GM23338 (cell line): ENCODE measurements around the gene DROSHA. TPM values are rescaled to one million over a fixed set of nuclear protein-coding genes. Genes with fewer than 3 reads are reported as not detected.

ENCODE experiments used
- ATAC-seq: fragments of 200-7000 bp; cut with Tn5 transposase; 3 replicates; pipeline ENCODE4 v1.9.1; 2020
- DNase-seq: peaks from one replicate; pipeline ENCODE4 v3.0.0-alpha.2; 2015; ENCODE audit warnings: low spot score
- H2AFZ ChIP-seq: fragments of 200-600 bp; sonication (generic); 2 replicates; pipeline ENCODE4 v1.8.0; 2016; ENCODE audit warnings: antibody characterized with exemption, mild to moderate bottlenecking, moderate library complexity
- H3F3A ChIP-seq: fragments of 200-600 bp; sonication (generic); replicated peaks from 2 replicates; pipeline ENCODE4 v1.8.0; 2017; ENCODE audit warnings: antibody characterized with exemption, mixed run types, low read depth
- H3K27ac ChIP-seq: fragments of 200-600 bp; sonication (generic); 2 replicates; pipeline ENCODE4 v1.6.1; 2016; ENCODE audit warnings: low read depth
- H3K27me3 ChIP-seq: fragments of 200-600 bp; sonication (generic); 2 replicates; pipeline ENCODE4 v1.8.0; 2016; ENCODE audit warnings: mild to moderate bottlenecking, mixed run types, moderate library complexity; ENCODE audit not compliant: insufficient read depth
- H3K36me3 ChIP-seq: fragments of 200-600 bp; sonication (generic); 2 replicates; pipeline ENCODE4 v1.8.0; 2016; ENCODE audit warnings: mild to moderate bottlenecking; ENCODE audit not compliant: insufficient read depth
- H3K4me1 ChIP-seq: fragments of 200-600 bp; sonication (generic); 2 replicates; pipeline ENCODE4 v1.8.0; 2016; ENCODE audit warnings: mild to moderate bottlenecking, moderate library complexity; ENCODE audit not compliant: insufficient read depth
- H3K4me2 ChIP-seq: fragments of 200-600 bp; sonication (generic); 2 replicates; pipeline ENCODE4 v1.7.1; 2017; ENCODE audit warnings: mixed run types
- H3K4me3 ChIP-seq: fragments of 200-600 bp; sonication (generic); 2 replicates; pipeline ENCODE4 v1.6.1; 2016; ENCODE audit warnings: mixed run types
- H3K79me2 ChIP-seq: fragments of 200-600 bp; sonication (generic); replicated peaks from 2 replicates; pipeline ENCODE4 v1.8.0; 2017; ENCODE audit warnings: mild to moderate bottlenecking; ENCODE audit not compliant: insufficient read depth
- H3K9me2 ChIP-seq: fragments of 200-600 bp; sonication (generic); 2 replicates; pipeline ENCODE4 v1.8.0; 2017; ENCODE audit not compliant: insufficient read depth
- H4K20me1 ChIP-seq: fragments of 200-600 bp; sonication (generic); replicated peaks from 2 replicates; pipeline ENCODE4 v1.8.0; 2017; ENCODE audit warnings: mild to moderate bottlenecking; ENCODE audit not compliant: insufficient read depth
- H3K27ac Mint-ChIP-seq: 2 replicates; pipeline ENCODE4 v1.8.0; 2020; ENCODE audit warnings: inconsistent platforms, mild to moderate bottlenecking, moderate library complexity, mixed read lengths
- H3K27me3 Mint-ChIP-seq: 3 replicates; pipeline ENCODE4 v1.8.0; 2022; ENCODE audit warnings: low read depth, mild to moderate bottlenecking, moderate library complexity, mixed read lengths, inconsistent platforms; ENCODE audit not compliant: insufficient read depth, poor library complexity
- H3K36me3 Mint-ChIP-seq: 3 replicates; pipeline ENCODE4 v1.8.0; 2021; ENCODE audit warnings: low read depth, mild to moderate bottlenecking, inconsistent platforms, moderate library complexity, mixed read lengths
- H3K4me1 Mint-ChIP-seq: 3 replicates; pipeline ENCODE4 v1.8.0; 2020; ENCODE audit warnings: mild to moderate bottlenecking, inconsistent platforms, mixed read lengths
- H3K4me3 Mint-ChIP-seq: 3 replicates; pipeline ENCODE4 v1.8.0; 2021; ENCODE audit warnings: moderate library complexity, mild to moderate bottlenecking, inconsistent platforms, mixed read lengths
- H3K9me3 Mint-ChIP-seq: 3 replicates; pipeline ENCODE4 v1.8.0; 2020; ENCODE audit warnings: moderate library complexity, mild to moderate bottlenecking, inconsistent platforms, mixed read lengths
- CREB1 ChIP-seq: fragments of 250-450 bp; sonication (Bioruptor Pico); IDR thresholded peaks from 2 replicates; pipeline ENCODE4 v1.5.0; 2020; ENCODE audit warnings: low read depth, mild to moderate bottlenecking, moderate library complexity
- EZH2 ChIP-seq: fragments of 200-600 bp; sonication (generic); IDR thresholded peaks from one replicate; pipeline ENCODE4 v1.8.0; 2017; ENCODE audit warnings: antibody characterized with exemption, mild to moderate bottlenecking, low read depth; ENCODE audit not compliant: unreplicated experiment
- JUNB ChIP-seq: IDR thresholded peaks from one replicate; pipeline ENCODE4 v1.6.1; 2016; ENCODE audit warnings: antibody characterized with exemption; ENCODE audit not compliant: unreplicated experiment
- NANOG ChIP-seq: IDR thresholded peaks from 2 replicates; pipeline ENCODE4 v1.6.1; 2016; ENCODE audit warnings: antibody characterized with exemption, borderline replicate concordance
- POLR2AphosphoS5 ChIP-seq: IDR thresholded peaks from 2 replicates; pipeline ENCODE4 v1.6.1; 2016; ENCODE audit warnings: antibody characterized with exemption, low read depth
- STAT1 ChIP-seq: IDR thresholded peaks from one replicate; pipeline ENCODE4 v1.6.1; 2016; ENCODE audit warnings: antibody characterized with exemption; ENCODE audit not compliant: unreplicated experiment
- ZNF114 ChIP-seq: fragments of 250-450 bp; sonication (Bioruptor Pico); IDR thresholded peaks from 2 replicates; pipeline ENCODE4 v1.5.0; 2020; ENCODE audit warnings: mild to moderate bottlenecking, moderate library complexity
- ZNF331 ChIP-seq: fragments of 250-450 bp; sonication (Bioruptor Pico); IDR thresholded peaks from 2 replicates; pipeline ENCODE4 v1.5.0; 2020; ENCODE audit warnings: low read depth, mild to moderate bottlenecking, moderate library complexity
- ZNF462 ChIP-seq: fragments of 250-450 bp; sonication (Bioruptor Pico); IDR thresholded peaks from 2 replicates; pipeline ENCODE4 v1.5.0; 2020; ENCODE audit warnings: mild to moderate bottlenecking, moderate library complexity
- polyA plus RNA-seq: library from polyadenylated mRNA; unstranded; fragments of >200 nt; fragmentation: Nextera tagmentation; extraction: Ambion mirVana; gene quantifications from 2 replicates; pipeline ENCODE4 v1.2.1, GENCODE V29; 2016
- total RNA-seq: library from RNA; depleted of rRNA; stranded (reverse); fragments of >200 nt; shearing (Covaris generic); gene quantifications from 2 replicates; pipeline ENCODE4 v1.2.3, GENCODE V29; 2014
- TF ChIP-seq, protein P1 (sequence below), 2 experiments: fragments of 200-600 bp in 1 of 2; sonication (generic) in 1 of 2; conservative IDR thresholded peaks; 2 replicates each; pipeline versions ENCODE4 v1.5.1 to v1.6.1; 2016 to 2017; ENCODE audit warnings: antibody characterized with exemption in 2 of 2, low read depth in 2 of 2, mild to moderate bottlenecking in 2 of 2, moderate library complexity in 1 of 2
- TF ChIP-seq, protein P2 (sequence below): IDR thresholded peaks from 2 replicates; pipeline ENCODE4 v1.6.1; 2016; ENCODE audit warnings: antibody characterized with exemption

Gene DROSHA
- total and polyA plus RNA-seq, 2 experiments from 2014 or later: 70.6 to 87.8 TPM

GRCh38 chr5:31471916-31472315, 60.0 kb downstream of the DROSHA start (continued):
- no peak for TF ChIP-seq ZNF462 (CRISPR knock-in tag)
- TF ChIP-seq ZNF331 (CRISPR knock-in tag): no peak
- TF ChIP-seq EZH2: no peak
- TF ChIP-seq, protein P1, sequence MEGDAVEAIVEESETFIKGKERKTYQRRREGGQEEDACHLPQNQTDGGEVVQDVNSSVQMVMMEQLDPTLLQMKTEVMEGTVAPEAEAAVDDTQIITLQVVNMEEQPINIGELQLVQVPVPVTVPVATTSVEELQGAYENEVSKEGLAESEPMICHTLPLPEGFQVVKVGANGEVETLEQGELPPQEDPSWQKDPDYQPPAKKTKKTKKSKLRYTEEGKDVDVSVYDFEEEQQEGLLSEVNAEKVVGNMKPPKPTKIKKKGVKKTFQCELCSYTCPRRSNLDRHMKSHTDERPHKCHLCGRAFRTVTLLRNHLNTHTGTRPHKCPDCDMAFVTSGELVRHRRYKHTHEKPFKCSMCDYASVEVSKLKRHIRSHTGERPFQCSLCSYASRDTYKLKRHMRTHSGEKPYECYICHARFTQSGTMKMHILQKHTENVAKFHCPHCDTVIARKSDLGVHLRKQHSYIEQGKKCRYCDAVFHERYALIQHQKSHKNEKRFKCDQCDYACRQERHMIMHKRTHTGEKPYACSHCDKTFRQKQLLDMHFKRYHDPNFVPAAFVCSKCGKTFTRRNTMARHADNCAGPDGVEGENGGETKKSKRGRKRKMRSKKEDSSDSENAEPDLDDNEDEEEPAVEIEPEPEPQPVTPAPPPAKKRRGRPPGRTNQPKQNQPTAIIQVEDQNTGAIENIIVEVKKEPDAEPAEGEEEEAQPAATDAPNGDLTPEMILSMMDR (conservative IDR thresholded peaks at IDR 0.05; ENCODE audit: low read depth in 2 of 2): no peak
- TF ChIP-seq ZNF114: no peak
- no peak for TF ChIP-seq NANOG
- TF ChIP-seq POLR2AphosphoS5: no peak
- no peak for TF ChIP-seq STAT1
- TF ChIP-seq JUNB: no peak

DNA sequence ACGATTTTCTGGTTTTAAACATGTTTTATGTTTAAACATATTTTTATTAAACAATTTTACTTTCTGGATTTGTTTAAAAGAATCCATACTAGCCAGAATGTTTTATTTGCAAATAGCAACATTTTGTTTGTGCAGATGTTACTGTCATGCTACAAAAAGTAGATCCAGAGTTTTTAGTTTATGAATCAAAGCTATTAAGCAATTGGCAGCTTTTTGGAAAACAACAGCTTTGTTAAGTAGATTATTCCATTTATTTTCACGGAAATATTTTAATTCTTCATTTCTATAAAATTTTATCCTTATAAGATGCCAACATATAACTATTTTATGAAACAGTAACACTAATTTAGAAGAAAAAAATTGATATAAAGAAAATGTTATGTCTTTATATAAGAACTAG, 60.9 kb downstream of the DROSHA start:
- Histone ChIP-seq H4K20me1 (no peaks in the 10 kb centered on the region), H2AFZ (no peak overlapping the region), H3K27me3 (no peaks in the 10 kb centered on the region), H3K9me2 (peaks cover 10% of the 10 kb centered on the region; the same call in 1 of the 2 replicates), H3K36me3 (peaks cover 14% of the 10 kb centered on the region; the same call in 1 of the 2 replicates), H3K4me3 (no peak overlapping the region), H3K79me2 (no peaks in the 10 kb centered on the region), H3F3A (no peaks in the 10 kb centered on the region), H3K4me2 (no peak overlapping the region), H3K4me1 (peaks cover 5% of the 10 kb centered on the region; the same call in 1 of the 2 replicates), H3K27ac (no peak overlapping the region)
- no peak for TF ChIP-seq ZNF331 (CRISPR knock-in tag)
- TF ChIP-seq CREB1 (CRISPR knock-in tag): no peak
- TF ChIP-seq, protein P2, sequence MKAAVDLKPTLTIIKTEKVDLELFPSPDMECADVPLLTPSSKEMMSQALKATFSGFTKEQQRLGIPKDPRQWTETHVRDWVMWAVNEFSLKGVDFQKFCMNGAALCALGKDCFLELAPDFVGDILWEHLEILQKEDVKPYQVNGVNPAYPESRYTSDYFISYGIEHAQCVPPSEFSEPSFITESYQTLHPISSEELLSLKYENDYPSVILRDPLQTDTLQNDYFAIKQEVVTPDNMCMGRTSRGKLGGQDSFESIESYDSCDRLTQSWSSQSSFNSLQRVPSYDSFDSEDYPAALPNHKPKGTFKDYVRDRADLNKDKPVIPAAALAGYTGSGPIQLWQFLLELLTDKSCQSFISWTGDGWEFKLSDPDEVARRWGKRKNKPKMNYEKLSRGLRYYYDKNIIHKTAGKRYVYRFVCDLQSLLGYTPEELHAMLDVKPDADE: no peak
- TF ChIP-seq, protein P1 (conservative IDR thresholded peaks at IDR 0.05; ENCODE audit: low read depth in 2 of 2): no peak
- TF ChIP-seq JUNB: no peak
- TF ChIP-seq ZNF114: no peak
- ATAC-seq (no peak), DNase-seq (no peak)
- Mint-ChIP-seq H3K27ac (no peak overlapping the region), H3K36me3 (peaks cover 42% of the 10 kb centered on the region), H3K9me3 (no peaks in the 10 kb centered on the region; the same call in 2 of the 3 replicates), H3K4me3 (no peak overlapping the region), H3K4me1 (peaks cover 13% of the 10 kb centered on the region; the same call in 2 of the 3 replicates), H3K27me3 (peaks cover 3% of the 10 kb centered on the region)
